GM12891 (cell line): ENCODE measurements around the gene VRK2.

Source experiments
- DNase-seq: peaks from one replicate; pipeline ENCODE4 v3.0.0; 2011; ENCODE audit warnings: low spot score; ENCODE audit not compliant: insufficient read length
- FAIRE-seq: peaks from 2 replicates; lab custom pipeline; 2011; peaks lifted over from hg19 to GRCh38; lab: Jason Lieb, UNC
- PAX5 ChIP-seq: IDR thresholded peaks from 2 replicates; pipeline ENCODE4 v1.6.1; 2011; ENCODE audit warnings: low read length, moderate library complexity, mild to moderate bottlenecking; ENCODE audit not compliant: insufficient read depth, severe bottlenecking
- POLR2A ChIP-seq: IDR thresholded peaks from 2 replicates; pipeline ENCODE4 v1.6.1; 2011; ENCODE audit warnings: low read depth, low read length, control low read depth
- POLR2AphosphoS5 ChIP-seq: IDR thresholded peaks from 2 replicates; pipeline ENCODE4 v1.6.1; 2011; ENCODE audit warnings: low read depth, low read length, control low read depth
- POU2F2 ChIP-seq: IDR thresholded peaks from 2 replicates; pipeline ENCODE4 v1.6.1; 2011; ENCODE audit warnings: low read depth, mild to moderate bottlenecking, control low read depth, low read length, moderate library complexity
- SPI1 ChIP-seq: IDR thresholded peaks from 2 replicates; pipeline ENCODE4 v1.6.1; 2011; ENCODE audit warnings: low read depth, low read length, control low read depth
- TAF1 ChIP-seq: IDR thresholded peaks from 2 replicates; pipeline ENCODE4 v1.6.1; 2011; ENCODE audit warnings: low read depth, low read length, control low read depth

Gene VRK2

GRCh38 chr2:58194458-58194857 is 147.9 kb downstream of the VRK2 start:
- FAIRE-seq (no peak), DNase-seq (no peak)

GRCh38 chr2:58195662-58196061 is 149.1 kb downstream of the VRK2 start:
- TF ChIP-seq PAX5 (no peak), POLR2A (no peak), TAF1 (no peak), SPI1 (no peak), POU2F2 (no peak), POLR2AphosphoS5 (no peak)
- no peak for DNase-seq
- FAIRE-seq, result no peak

More at GRCh38 chr2:58194458-58194857, 147.9 kb downstream of the VRK2 start:
- no peak for TF ChIP-seq POLR2AphosphoS5
- TF ChIP-seq SPI1, result no peak
- no peak for TF ChIP-seq POU2F2
- no peak for TF ChIP-seq PAX5
- no peak for TF ChIP-seq TAF1
- no peak for TF ChIP-seq POLR2A

GRCh38 chr2:58197894-58198293 is 151.3 kb downstream of the VRK2 start:
- TF ChIP-seq SPI1, result no peak
- no peak for TF ChIP-seq POLR2AphosphoS5
- TF ChIP-seq POLR2A, result no peak
- no peak for TF ChIP-seq TAF1
- no peak for TF ChIP-seq PAX5
- no peak for TF ChIP-seq POU2F2
- FAIRE-seq, result no peak
- DNase-seq, result no peak

GRCh38 chr2:58202404-58202803 is 155.8 kb downstream of the VRK2 start:
- no peak for TF ChIP-seq TAF1
- no peak for TF ChIP-seq POLR2AphosphoS5
- no peak for TF ChIP-seq POLR2A
- no peak for TF ChIP-seq POU2F2
- no peak for TF ChIP-seq PAX5
- no peak for TF ChIP-seq SPI1
- DNase-seq, result no peak
- no peak for FAIRE-seq

GRCh38 chr2:58203018-58203417 is 156.4 kb downstream of the VRK2 start:
- TF ChIP-seq POLR2A, result no peak
- FAIRE-seq (no peak), DNase-seq (no peak)

GRCh38 chr2:58204195-58204959 is 157.8 kb downstream of the VRK2 start:
- TF ChIP-seq PAX5 (no peak), TAF1 (no peak), POLR2A (no peak), POLR2AphosphoS5 (no peak), POU2F2 (no peak), SPI1 (no peak)
- FAIRE-seq (no peak), DNase-seq (no peak)

GRCh38 chr2:58206785-58207184 is 160.2 kb downstream of the VRK2 start:
- TF ChIP-seq POLR2A (no peak), SPI1 (no peak), TAF1 (no peak), POLR2AphosphoS5 (no peak), POU2F2 (no peak), PAX5 (no peak)
- DNase-seq, result no peak
- peak; percentile 5 for FAIRE-seq

GRCh38 chr2:58207189-58207588 is 160.6 kb downstream of the VRK2 start:
- DNase-seq (no peak), FAIRE-seq (peak; percentile 38)
- TF ChIP-seq SPI1 (no peak), PAX5 (no peak), POLR2A (no peak), TAF1 (no peak), POLR2AphosphoS5 (no peak), POU2F2 (no peak)
